Measurements from ENCODE around the gene PAIP2B.
"Not testable (repeated sequence)": the region's sequence is repeated elsewhere in the genome, so short reads cannot be mapped to it uniquely, and the experiment has no call there.

PAIP2B gene

GRCh38 chr2:71181316-71181715 lies 45.6 kb downstream of the PAIP2B start:
- TF ChIP-seq CTCF (IDR thresholded peaks at IDR 0.05; ENCODE audit: low read depth, low read length, missing control alignments), result no peak
- DNase-seq (ENCODE audit: low read depth), result no peak
- no peak overlapping the region for H3K4me3 ChIP-seq (ENCODE audit: low read depth, low read length)

GRCh38 chr2:71178836-71179235 lies 48.1 kb downstream of the PAIP2B start:
- H3K4me3 ChIP-seq (ENCODE audit: low read depth, low read length); DNase-seq (ENCODE audit: low read depth): not testable (repeated sequence)

- no peak for DNase-seq (ENCODE audit: low read depth)
- no peak overlapping the region for H3K4me3 ChIP-seq (ENCODE audit: low read depth, low read length)
- no peak for TF ChIP-seq CTCF (IDR thresholded peaks at IDR 0.05; ENCODE audit: low read depth, low read length, missing control alignments)
Measured at GRCh38 chr2:71174207-71174606, 52.7 kb downstream of the PAIP2B start.

- no peak overlapping the region for H3K4me3 ChIP-seq (ENCODE audit: low read depth, low read length)
- no peak for TF ChIP-seq CTCF (IDR thresholded peaks at IDR 0.05; ENCODE audit: low read depth, low read length, missing control alignments)
- no peak for DNase-seq (ENCODE audit: low read depth)
Measured at GRCh38 chr2:71173096-71173495, 53.8 kb downstream of the PAIP2B start.

GRCh38 chr2:71166812-71167211 lies 60.1 kb downstream of the PAIP2B start:
- H3K4me3 ChIP-seq (ENCODE audit: low read depth, low read length), result no peak overlapping the region
- no peak for TF ChIP-seq CTCF (IDR thresholded peaks at IDR 0.05; ENCODE audit: low read depth, low read length, missing control alignments)

GRCh38 chr2:71157124-71157793 lies 69.6 kb downstream of the PAIP2B start:
- H3K4me3 ChIP-seq (ENCODE audit: low read depth, low read length), result no peak overlapping the region
- no peak for DNase-seq (ENCODE audit: low read depth)

More at GRCh38 chr2:71166812-71167211, 60.1 kb downstream of the PAIP2B start:
- no peak for DNase-seq (ENCODE audit: low read depth)

GRCh38 chr2:71156573-71156972 lies 70.3 kb downstream of the PAIP2B start:
- no peak overlapping the region for H3K4me3 ChIP-seq (ENCODE audit: low read depth, low read length)
- peak; percentile 3 for TF ChIP-seq CTCF (IDR thresholded peaks at IDR 0.05; ENCODE audit: low read depth, low read length, missing control alignments)
- no peak for DNase-seq (ENCODE audit: low read depth)

More at GRCh38 chr2:71157124-71157793, 69.6 kb downstream of the PAIP2B start:
- peak; percentile 87 for TF ChIP-seq CTCF (IDR thresholded peaks at IDR 0.05; ENCODE audit: low read depth, low read length, missing control alignments)
